ENCODE results near the gene TPCN2.

Gene TPCN2

GRCh38 chr11:69057236-69057635 is 8.5 kb downstream of the TPCN2 start:
- DNase-seq (ENCODE audit: low read depth in 1 of 2, low spot score in 1 of 2), result no peak

GRCh38 chr11:69057801-69058200 is 9.1 kb downstream of the TPCN2 start:
- DNase-seq (ENCODE audit: low read depth in 1 of 2, low spot score in 1 of 2), result no peak

DNA sequence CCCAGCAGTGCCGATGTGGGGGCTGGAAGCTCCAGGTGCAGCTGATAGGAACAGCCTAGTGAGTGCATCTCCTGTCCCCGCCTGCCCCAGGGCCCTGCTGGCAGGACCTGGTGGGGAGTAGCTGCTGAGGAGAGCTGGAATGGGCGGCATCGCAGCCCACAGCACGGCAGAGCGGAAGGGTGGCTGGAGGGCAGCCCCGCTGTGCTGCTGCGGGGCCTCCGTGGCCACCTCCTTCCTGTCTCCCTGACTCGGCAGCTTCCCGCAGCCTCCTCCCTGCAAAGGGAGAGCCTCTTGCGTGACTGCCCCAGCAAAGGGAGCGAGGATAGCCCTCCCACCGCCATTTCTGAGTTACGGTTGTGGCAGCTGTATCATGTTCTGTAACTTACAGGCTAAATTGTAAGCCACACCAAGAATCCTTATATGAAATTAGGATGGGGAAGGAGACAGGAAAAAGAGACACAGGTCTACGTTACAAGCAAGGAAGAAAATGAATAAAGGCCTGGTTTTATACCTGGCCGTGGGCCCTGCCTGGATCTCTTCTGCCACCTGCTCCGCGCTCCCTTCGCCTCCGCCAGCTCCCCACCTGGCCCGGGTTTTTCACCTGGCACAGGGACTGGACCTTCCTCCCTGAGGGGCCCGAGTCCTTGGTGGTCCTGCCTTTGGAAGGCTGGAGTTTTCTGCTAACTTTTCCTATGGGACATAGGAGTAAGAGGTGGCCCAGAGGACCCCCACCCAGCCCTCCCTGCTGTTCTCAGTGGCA is 10.0 kb downstream of the TPCN2 start:
- no peak for DNase-seq (ENCODE audit: low read depth in 1 of 2, low spot score in 1 of 2)

DNA sequence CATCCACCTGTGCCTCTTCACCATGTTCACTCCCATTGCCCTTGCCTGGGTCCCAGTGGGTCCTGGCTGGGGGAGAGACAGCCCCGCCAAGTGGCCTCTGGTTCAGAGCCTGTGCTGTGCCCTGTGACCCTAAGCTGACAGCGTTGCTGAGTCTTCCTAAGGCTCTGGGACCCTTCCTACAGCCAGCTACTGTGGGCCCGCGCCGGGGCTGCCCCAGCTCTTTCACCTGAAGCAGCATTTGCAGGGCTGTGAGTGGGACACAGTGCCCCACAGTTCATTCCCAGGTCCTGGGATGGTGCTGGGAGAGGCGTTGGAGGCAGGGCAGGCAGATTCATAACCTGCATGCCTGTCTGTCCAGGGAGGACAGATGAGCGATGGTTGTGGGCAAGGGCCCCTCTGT is 10.7 kb downstream of the TPCN2 start:
- no peak for DNase-seq (ENCODE audit: low read depth in 1 of 2, low spot score in 1 of 2)

GRCh38 chr11:69059985-69060384 is 11.3 kb downstream of the TPCN2 start:
- no peak for DNase-seq (ENCODE audit: low read depth in 1 of 2, low spot score in 1 of 2)

- DNase-seq (ENCODE audit: low read depth in 1 of 2, low spot score in 1 of 2), result no peak
These were observed 12.3 kb downstream of the TPCN2 start for GRCh38 chr11:69060806-69061712.

GRCh38 chr11:69061713-69062053 is 13.0 kb downstream of the TPCN2 start:
- no peak for DNase-seq (ENCODE audit: low read depth in 1 of 2, low spot score in 1 of 2)

GRCh38 chr11:69062169-69062855 is 13.6 kb downstream of the TPCN2 start:
- no peak for DNase-seq (ENCODE audit: low read depth in 1 of 2, low spot score in 1 of 2)

DNA sequence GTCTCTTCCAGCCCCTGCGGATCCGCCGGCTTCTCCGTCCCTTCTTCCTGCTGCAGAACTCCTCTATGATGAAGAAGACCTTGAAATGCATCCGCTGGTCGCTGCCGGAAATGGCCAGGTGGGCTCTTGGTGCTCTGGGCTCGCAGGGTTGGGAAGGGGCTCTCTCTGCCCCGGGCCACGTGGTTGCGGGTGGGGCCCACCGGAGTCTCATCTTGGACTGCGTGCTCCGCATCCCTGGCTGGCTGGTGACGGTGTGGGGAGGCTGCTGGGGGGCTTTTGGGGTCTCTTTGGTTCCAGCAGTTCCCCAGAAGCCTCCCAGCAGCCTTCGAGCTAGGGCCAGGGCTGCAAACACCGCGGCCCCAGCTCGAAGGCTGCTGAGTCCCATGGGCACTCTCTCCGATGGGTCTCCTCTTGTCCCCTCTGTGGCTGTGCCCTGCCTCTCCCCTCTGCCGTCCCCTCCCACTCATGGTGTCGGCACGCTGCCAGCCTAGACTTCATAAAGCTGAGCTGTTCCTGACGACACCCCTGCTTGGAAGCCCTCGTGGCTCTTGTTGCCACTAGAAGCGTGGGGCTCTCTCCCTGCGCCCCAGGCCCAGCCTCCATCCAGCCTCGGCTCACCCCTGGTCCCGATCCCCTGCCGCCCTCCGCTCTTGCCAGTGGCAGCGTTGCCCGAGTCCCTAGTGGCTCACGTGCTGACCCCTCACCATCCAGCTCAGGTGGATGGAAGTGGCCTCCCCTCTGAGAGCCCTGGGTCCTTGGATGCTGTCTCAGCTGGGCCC is 14.3 kb downstream of the TPCN2 start:
- DNase-seq (ENCODE audit: low read depth in 1 of 2, low spot score in 1 of 2), result no peak

GRCh38 chr11:69063652-69064260 is 15.0 kb downstream of the TPCN2 start:
- DNase-seq (ENCODE audit: low read depth in 1 of 2, low spot score in 1 of 2), result no peak

DNA sequence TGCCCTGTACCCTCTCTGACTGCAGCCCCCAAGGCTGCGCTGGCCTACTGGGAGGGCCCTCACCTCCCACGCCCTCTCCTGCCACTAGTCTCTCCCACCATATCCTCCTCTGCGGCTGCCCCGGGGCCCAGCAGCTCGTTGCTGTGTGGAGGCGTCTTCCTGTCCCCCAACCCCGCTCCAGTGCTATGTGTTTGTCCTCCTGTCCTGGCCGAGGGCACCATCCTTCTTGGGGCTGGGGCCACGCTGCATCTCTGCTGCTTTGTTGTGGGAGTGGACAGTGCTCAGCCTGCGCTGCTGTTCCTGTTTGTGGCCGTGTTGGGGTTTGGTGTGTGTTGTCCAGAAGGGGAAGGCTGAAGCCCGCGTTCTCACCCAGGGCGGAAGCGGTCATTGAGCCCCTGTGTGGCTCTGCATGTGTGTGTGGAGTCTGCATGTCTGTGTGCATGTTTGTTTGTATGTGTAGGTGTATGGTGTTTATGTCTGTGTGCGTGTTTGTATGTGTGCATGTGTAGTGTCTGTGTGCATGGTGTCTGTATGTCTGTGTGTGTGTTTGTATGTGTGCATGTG is 15.7 kb downstream of the TPCN2 start:
- no peak for DNase-seq (ENCODE audit: low read depth in 1 of 2, low spot score in 1 of 2)

GRCh38 chr11:69065147-69065710 is 16.5 kb downstream of the TPCN2 start:
- DNase-seq (ENCODE audit: low read depth in 1 of 2, low spot score in 1 of 2), result no peak

DNA sequence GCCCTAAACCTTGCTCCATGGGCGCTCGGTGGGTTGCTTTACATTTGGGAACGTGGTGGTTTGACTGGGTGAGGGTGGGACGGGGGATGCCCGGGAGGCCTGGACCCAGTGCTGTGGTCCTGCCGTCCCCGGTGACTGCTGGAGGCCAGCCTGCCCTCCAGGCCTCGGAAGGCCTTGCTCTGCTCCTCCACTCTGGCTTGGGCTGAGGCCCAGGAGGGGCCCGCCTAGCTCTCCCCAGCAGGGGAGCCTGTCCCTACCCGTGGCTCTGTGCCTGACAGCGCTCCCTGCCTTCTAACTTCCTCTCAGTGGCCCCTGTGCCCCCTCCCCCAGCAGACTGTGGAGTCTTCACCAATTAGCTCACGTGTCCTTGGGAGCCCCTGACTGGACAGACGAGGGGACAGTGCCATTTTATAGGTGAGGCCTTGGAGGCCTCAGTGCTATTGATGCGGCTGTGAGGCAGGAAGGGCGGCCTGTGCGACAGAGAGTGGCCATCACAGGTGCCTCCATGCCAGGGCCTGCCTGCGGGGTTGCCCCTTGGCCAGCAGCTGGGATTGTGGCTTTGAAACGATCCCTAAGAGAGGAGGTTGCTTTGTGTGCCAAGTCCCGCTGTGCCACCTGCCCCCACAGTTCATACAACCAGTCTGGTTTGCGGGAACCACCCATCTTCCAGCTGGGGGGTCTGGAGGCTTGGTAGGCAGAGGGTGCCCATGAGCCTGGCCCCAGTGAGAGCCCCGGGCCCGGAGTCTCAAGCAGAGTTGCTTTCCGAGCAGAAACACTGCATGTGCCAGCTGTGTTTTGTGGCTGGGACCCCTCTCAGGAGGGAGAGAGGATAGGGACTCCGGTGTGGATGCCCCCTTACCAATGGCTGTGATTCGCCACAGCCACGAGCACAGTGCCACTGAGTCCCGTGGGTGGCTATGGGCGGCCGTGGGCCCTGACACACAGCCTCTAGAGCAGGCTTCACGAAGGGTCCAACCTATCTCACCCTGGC is 17.7 kb downstream of the TPCN2 start:
- no peak for DNase-seq (ENCODE audit: low read depth in 1 of 2, low spot score in 1 of 2)

DNA sequence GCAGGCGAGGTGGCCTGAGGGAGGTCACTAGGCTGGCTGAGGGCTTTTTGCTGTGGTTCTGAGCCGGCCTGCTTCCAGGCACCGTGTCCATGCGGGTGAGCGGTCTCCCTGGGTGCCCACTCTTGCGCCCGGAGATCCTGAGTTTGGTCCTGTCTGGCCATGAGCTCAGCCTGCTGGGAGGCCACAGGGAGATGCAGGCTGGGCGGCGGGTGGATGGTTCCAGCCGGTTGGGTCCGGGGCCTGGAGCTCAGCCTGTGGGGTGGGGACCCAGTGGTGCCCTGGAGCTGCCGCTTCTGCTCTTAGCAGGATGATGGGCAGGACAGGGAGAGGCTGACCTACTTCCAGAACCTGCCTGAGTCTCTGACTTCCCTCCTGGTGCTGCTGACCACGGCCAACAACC is 18.5 kb downstream of the TPCN2 start:
- DNase-seq (ENCODE audit: low read depth in 1 of 2, low spot score in 1 of 2), result no peak

- DNase-seq (ENCODE audit: low read depth in 1 of 2, low spot score in 1 of 2), result no peak
These were observed 22.5 kb downstream of the TPCN2 start for GRCh38 chr11:69071086-69071800.

DNA sequence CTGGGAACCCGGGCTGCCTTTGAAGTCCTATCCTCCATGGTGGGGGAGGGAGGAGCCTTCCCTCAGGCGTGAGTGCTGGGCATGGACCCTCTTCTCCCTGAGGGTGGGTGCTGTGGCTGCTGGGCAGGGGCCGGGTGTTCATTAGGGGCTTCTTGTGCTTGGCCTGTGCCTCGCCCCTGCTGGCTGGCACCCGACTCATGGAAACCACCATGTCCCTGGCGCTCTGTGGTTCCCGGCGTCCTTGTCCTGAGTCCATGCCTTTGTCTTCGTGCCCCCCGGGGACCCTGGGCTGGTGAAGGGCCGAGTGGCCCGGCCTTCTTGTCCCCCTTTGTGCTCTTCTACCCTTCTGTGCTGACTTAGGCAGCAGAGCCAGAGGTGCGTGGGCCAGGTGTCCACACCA is 23.2 kb downstream of the TPCN2 start:
- DNase-seq (ENCODE audit: low read depth in 1 of 2, low spot score in 1 of 2), result no peak

- DNase-seq (ENCODE audit: low read depth in 1 of 2, low spot score in 1 of 2), result no peak
These were observed 24.7 kb downstream of the TPCN2 start for GRCh38 chr11:69073469-69073868.
